ENCODE data around the gene SBF1.

GRCh38 chr22:50436015-50436830 lies 38.6 kb downstream of the SBF1 start:
- TF ChIP-seq, protein P1, sequence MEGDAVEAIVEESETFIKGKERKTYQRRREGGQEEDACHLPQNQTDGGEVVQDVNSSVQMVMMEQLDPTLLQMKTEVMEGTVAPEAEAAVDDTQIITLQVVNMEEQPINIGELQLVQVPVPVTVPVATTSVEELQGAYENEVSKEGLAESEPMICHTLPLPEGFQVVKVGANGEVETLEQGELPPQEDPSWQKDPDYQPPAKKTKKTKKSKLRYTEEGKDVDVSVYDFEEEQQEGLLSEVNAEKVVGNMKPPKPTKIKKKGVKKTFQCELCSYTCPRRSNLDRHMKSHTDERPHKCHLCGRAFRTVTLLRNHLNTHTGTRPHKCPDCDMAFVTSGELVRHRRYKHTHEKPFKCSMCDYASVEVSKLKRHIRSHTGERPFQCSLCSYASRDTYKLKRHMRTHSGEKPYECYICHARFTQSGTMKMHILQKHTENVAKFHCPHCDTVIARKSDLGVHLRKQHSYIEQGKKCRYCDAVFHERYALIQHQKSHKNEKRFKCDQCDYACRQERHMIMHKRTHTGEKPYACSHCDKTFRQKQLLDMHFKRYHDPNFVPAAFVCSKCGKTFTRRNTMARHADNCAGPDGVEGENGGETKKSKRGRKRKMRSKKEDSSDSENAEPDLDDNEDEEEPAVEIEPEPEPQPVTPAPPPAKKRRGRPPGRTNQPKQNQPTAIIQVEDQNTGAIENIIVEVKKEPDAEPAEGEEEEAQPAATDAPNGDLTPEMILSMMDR (IDR thresholded peaks at IDR 0.05), result no peak
- no peak for TF ChIP-seq POLR2A (IDR thresholded peaks at IDR 0.05)
